Keratinocyte (primary cell): Measurements from ENCODE around the gene SH3PXD2A. TPM values are rescaled to one million over a fixed set of nuclear protein-coding genes. Genes with fewer than 3 reads are reported as not detected.

Experiments
- DNase-seq: peaks from one replicate; pipeline ENCODE4 v3.0.0-alpha.2; 2011; ENCODE audit warnings: low read depth, missing footprints, low spot score
- FAIRE-seq: peaks from 2 replicates; lab custom pipeline; 2011; peaks lifted over from hg19 to GRCh38; lab: Jason Lieb, UNC
- H2AFZ ChIP-seq: 2 replicates; pipeline ENCODE4 v1.6.0; 2012; ENCODE audit warnings: low read length, control low read depth, inconsistent platforms; ENCODE audit not compliant: control insufficient read depth
- H3K27ac ChIP-seq: 2 replicates; pipeline ENCODE4 v1.5.1; 2011; ENCODE audit warnings: low read length; ENCODE audit not compliant: control insufficient read depth, insufficient read depth
- H3K27me3 ChIP-seq: 3 replicates; pipeline ENCODE4 v1.6.0; 2011; ENCODE audit warnings: low read length; ENCODE audit not compliant: control insufficient read depth, insufficient read depth; ENCODE audit errors: extremely low read depth
- H3K36me3 ChIP-seq, 2 experiments: 2 replicates in 1 of 2; 3 replicates in 1 of 2; pipeline ENCODE4 v1.5.1; 2011; ENCODE audit warnings: low read length in 2 of 2, mild to moderate bottlenecking in 1 of 2; ENCODE audit not compliant: control insufficient read depth in 2 of 2, insufficient read depth in 2 of 2; ENCODE audit errors: extremely low read depth in 1 of 2
- H3K4me1 ChIP-seq: 3 replicates; pipeline ENCODE4 v1.5.1; 2011; ENCODE audit warnings: low read length; ENCODE audit not compliant: control insufficient read depth, insufficient read depth; ENCODE audit errors: extremely low read depth
- H3K4me2 ChIP-seq: 3 replicates; pipeline ENCODE4 v1.6.0; 2011; ENCODE audit warnings: low read depth, low read length; ENCODE audit not compliant: control insufficient read depth, insufficient read depth; ENCODE audit errors: extremely low read depth
- H3K4me3 ChIP-seq, 3 experiments: fragments of 200-600 bp in 1 of 3; sonication (generic) in 1 of 3; 2 replicates in 2 of 3; 3 replicates in 1 of 3; pipeline ENCODE4 v1.5.1; 2011 to 2016; ENCODE audit warnings: low read length in 3 of 3, mild to moderate bottlenecking in 3 of 3, control low read depth in 2 of 3, inconsistent platforms in 1 of 3, low read depth in 1 of 3, mixed read lengths in 1 of 3, mixed run types in 1 of 3, moderate library complexity in 1 of 3; ENCODE audit not compliant: control insufficient read depth in 2 of 3, insufficient read depth in 2 of 3; ENCODE audit errors: extremely low read depth in 1 of 3
- H3K79me2 ChIP-seq: 2 replicates; pipeline ENCODE4 v1.6.0; 2012; ENCODE audit warnings: low read length; ENCODE audit not compliant: control insufficient read depth, insufficient read depth
- H3K9ac ChIP-seq: 3 replicates; pipeline ENCODE4 v1.6.0; 2011; ENCODE audit warnings: low read length; ENCODE audit not compliant: control insufficient read depth, insufficient read depth; ENCODE audit errors: extremely low read depth
- H3K9me1 ChIP-seq: 3 replicates; pipeline ENCODE4 v1.6.0; 2011; ENCODE audit warnings: low read length; ENCODE audit not compliant: control insufficient read depth, insufficient read depth; ENCODE audit errors: extremely low read depth
- H3K9me3 ChIP-seq: 2 replicates; pipeline ENCODE4 v1.5.1; 2012; ENCODE audit warnings: low read depth, low read length; ENCODE audit not compliant: control insufficient read depth
- H4K20me1 ChIP-seq: 3 replicates; pipeline ENCODE4 v1.6.0; 2011; ENCODE audit warnings: low read length; ENCODE audit not compliant: control insufficient read depth, insufficient read depth; ENCODE audit errors: extremely low read depth
- EZH2 ChIP-seq: IDR thresholded peaks from one replicate; pipeline ENCODE4 v1.6.1; 2012; ENCODE audit warnings: inconsistent platforms, mild to moderate bottlenecking, low read length, moderate library complexity
- dilution Hi-C: fragments of 300-500 bp; cut with MboI; formaldehyde crosslinking; loops from one replicate; pipeline ENCODE4 v1.7.0; 2020; ENCODE audit warnings: low sequenced_read_pairs; ENCODE audit not compliant: extremely low pct_ligation_motif_present
- polyA plus RNA-seq, 5 experiments: library from polyadenylated mRNA; depleted of rRNA in 3 of 5; stranded (reverse) in 3 of 5; stranded (forward) in 1 of 5; unstranded in 1 of 5; fragments of >200 nt; gene quantifications; 1 replicate in 1 of 5; 2 replicates in 3 of 5; 3 replicates in 1 of 5; pipeline versions ENCODE4 v1.2.1 to v1.2.3, GENCODE V29; 2011 to 2012; ENCODE audit warnings: missing spikeins in 2 of 5, low read depth in 1 of 5, low replicate concordance in 1 of 5
- TF ChIP-seq, protein P1 (sequence below), 3 experiments: IDR thresholded peaks in 1 of 3; conservative IDR thresholded peaks in 1 of 3; optimal IDR thresholded peaks in 1 of 3; 2 replicates in 2 of 3; 3 replicates in 1 of 3; pipeline versions ENCODE3 to v1.5.1; 2011; ENCODE audit warnings: low read length in 3 of 3, mild to moderate bottlenecking in 3 of 3, moderate library complexity in 2 of 3, control low read depth in 1 of 3, inconsistent platforms in 1 of 3; ENCODE audit not compliant: insufficient read depth in 2 of 3; ENCODE audit errors: extremely low read depth in 1 of 3

The SH3PXD2A gene
- polyA plus RNA-seq, 1 donor (not counting 4 experiments of a cell fraction or from before 2014, with no cell fraction given): 33.9 TPM

DNA sequence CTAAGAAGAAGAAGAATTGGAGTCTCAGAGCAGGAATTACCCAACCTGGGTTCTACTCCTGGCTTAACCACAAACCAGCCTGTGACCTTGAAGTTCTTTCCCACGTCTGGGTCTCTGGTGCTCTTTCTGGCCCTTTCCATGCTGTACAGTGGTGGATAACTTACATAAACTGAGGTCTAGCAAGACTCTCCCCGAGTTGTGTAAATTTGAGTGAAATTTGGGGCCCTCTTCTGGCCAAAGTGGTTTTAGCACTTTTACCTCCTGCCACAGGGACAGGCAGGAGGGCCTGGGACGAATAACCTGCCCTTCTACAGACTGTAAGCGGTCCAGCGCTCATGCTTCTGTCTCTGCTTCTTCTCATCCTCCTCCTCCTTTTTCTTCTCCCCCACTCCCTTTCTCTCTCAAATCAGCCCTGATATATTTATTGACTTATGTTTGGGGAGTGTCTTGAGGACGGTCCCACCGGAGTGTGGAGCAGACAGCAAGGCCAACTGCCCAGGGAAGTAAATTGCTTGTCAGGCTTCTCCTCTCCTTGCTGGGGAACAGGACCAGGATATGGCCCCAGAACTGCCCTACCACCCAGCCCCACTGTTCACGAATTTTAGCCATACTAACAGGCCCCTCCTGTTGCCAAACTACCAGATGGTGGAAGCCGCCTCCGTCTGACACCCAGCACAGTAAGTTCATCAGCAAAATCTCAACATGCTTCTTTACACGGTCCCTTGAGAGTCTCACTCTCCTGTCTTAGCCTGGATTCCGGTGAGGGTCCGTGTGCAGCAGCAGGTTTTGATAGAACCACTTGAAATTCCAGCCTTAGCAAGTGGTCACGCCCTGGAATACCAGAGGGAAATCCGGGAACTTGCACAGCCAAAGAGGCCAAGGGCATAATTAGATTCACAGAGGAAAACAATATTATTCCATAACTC lies 4.0 kb upstream of the SH3PXD2A start:
- H3K4me2 ChIP-seq: no peak overlapping the region
- no peak overlapping the region for H3K4me3 ChIP-seq
- TF ChIP-seq, protein P1, sequence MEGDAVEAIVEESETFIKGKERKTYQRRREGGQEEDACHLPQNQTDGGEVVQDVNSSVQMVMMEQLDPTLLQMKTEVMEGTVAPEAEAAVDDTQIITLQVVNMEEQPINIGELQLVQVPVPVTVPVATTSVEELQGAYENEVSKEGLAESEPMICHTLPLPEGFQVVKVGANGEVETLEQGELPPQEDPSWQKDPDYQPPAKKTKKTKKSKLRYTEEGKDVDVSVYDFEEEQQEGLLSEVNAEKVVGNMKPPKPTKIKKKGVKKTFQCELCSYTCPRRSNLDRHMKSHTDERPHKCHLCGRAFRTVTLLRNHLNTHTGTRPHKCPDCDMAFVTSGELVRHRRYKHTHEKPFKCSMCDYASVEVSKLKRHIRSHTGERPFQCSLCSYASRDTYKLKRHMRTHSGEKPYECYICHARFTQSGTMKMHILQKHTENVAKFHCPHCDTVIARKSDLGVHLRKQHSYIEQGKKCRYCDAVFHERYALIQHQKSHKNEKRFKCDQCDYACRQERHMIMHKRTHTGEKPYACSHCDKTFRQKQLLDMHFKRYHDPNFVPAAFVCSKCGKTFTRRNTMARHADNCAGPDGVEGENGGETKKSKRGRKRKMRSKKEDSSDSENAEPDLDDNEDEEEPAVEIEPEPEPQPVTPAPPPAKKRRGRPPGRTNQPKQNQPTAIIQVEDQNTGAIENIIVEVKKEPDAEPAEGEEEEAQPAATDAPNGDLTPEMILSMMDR (optimal IDR thresholded peaks at IDR 0.05 in 1 of 3, IDR thresholded peaks at IDR 0.05 in 1 of 3, conservative IDR thresholded peaks at IDR 0.05 in 1 of 3; ENCODE audit: extremely low read depth in 1 of 3, insufficient read depth in 2 of 3, low read length in 3 of 3): peak; percentile 65 to 75 (median 71)
- no peak for TF ChIP-seq EZH2
- H3K9me3 ChIP-seq: no peaks in the 10 kb centered on the region
- peak overlapping the region; percentile 42 for H3K27ac ChIP-seq
- H2AFZ ChIP-seq: peak overlapping the region; percentile 17
- peaks cover 51% of the 10 kb centered on the region for H3K4me1 ChIP-seq
- no peaks in the 10 kb centered on the region for H4K20me1 ChIP-seq
- DNase-seq: no peak
- no peaks in the 10 kb centered on the region for H3K36me3 ChIP-seq
- peak; percentile 86 for FAIRE-seq
- H3K79me2 ChIP-seq: peaks cover 7% of the 10 kb centered on the region
- H3K27me3 ChIP-seq: no peaks in the 10 kb centered on the region
- H3K9ac ChIP-seq: peak overlapping the region; percentile 51
- no peaks in the 10 kb centered on the region for H3K9me1 ChIP-seq
- dilution Hi-C loops: no loop called here

DNA sequence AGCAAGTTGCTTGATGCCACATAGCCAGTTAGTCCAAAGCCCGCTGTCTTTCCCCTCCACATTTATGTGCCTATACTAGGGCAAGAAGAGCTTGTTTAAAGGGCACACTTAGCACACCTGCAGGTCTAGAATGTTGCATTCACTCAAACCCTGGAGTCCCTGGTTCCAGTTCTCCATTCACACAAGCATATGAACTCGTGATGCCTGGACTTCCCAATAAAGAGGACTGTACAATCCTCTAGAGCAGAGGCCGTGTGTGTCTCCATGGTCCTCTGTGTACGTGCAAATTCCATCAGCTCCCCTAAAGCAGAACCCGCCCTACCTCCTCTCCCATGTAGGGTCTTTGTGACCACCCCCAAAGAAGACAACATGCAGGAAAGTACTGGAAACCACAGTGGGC lies 3.0 kb upstream of the SH3PXD2A start:
- H3K27ac ChIP-seq: no peak overlapping the region
- TF ChIP-seq, protein P1 (optimal IDR thresholded peaks at IDR 0.05 in 1 of 3, IDR thresholded peaks at IDR 0.05 in 1 of 3, conservative IDR thresholded peaks at IDR 0.05 in 1 of 3; ENCODE audit: extremely low read depth in 1 of 3, insufficient read depth in 2 of 3, low read length in 3 of 3): no peak
- no peak for TF ChIP-seq EZH2
- H4K20me1 ChIP-seq: no peaks in the 10 kb centered on the region
- no peaks in the 10 kb centered on the region for H3K27me3 ChIP-seq
- no peaks in the 10 kb centered on the region for H3K9me1 ChIP-seq
- dilution Hi-C loops: no loop called here
- no peak overlapping the region for H3K9ac ChIP-seq
- DNase-seq: no peak
- no peak overlapping the region for H3K4me2 ChIP-seq
- no peak for FAIRE-seq
- no peaks in the 10 kb centered on the region for H3K9me3 ChIP-seq
- H3K36me3 ChIP-seq: peaks cover 0 to 3% of the 10 kb centered on the region in 2 experiments
- H2AFZ ChIP-seq: no peak overlapping the region
- H3K4me3 ChIP-seq: no peak overlapping the region
- peaks cover 51% of the 10 kb centered on the region for H3K4me1 ChIP-seq
- peaks cover 18% of the 10 kb centered on the region for H3K79me2 ChIP-seq
